GM10847 (cell line): ENCODE measurements around the gene KRT28.

ENCODE experiments used
- POLR2A ChIP-seq: IDR thresholded peaks from 2 replicates; pipeline ENCODE4 v1.6.1; 2011; ENCODE audit not compliant: insufficient read length; ENCODE audit errors: extremely low read depth

KRT28 gene

GRCh38 chr17:40806131-40806530, 6.4 kb upstream of the KRT28 start:
- TF ChIP-seq POLR2A = no peak

GRCh38 chr17:40803617-40804082, 3.9 kb upstream of the KRT28 start:
- TF ChIP-seq POLR2A = no peak

GRCh38 chr17:40801157-40801556, 1.4 kb upstream of the KRT28 start:
- TF ChIP-seq POLR2A = no peak

GRCh38 chr17:40800381-40800780, 622 bp upstream of the KRT28 start:
- TF ChIP-seq POLR2A = no peak

GRCh38 chr17:40796846-40797245, 2.9 kb downstream of the KRT28 start:
- no peak for TF ChIP-seq POLR2A

GRCh38 chr17:40795019-40795667, 4.6 kb downstream of the KRT28 start:
- no peak for TF ChIP-seq POLR2A

- TF ChIP-seq POLR2A = no peak
Measured at GRCh38 chr17:40794466-40794865, 5.3 kb downstream of the KRT28 start.

GRCh38 chr17:40793832-40794231, 5.9 kb downstream of the KRT28 start:
- no peak for TF ChIP-seq POLR2A

GRCh38 chr17:40791787-40792436, 7.8 kb downstream of the KRT28 start:
- TF ChIP-seq POLR2A = no peak

GRCh38 chr17:40791111-40791510, 8.6 kb downstream of the KRT28 start:
- no peak for TF ChIP-seq POLR2A

GRCh38 chr17:40782450-40782849, 17.3 kb downstream of the KRT28 start, which contains the start of gene KRT27:
KRT27 (minus strand) TSS chr17:40782550; CDS start chr17:40782493, 57 bp downstream.
- no peak for TF ChIP-seq POLR2A

- TF ChIP-seq POLR2A = no peak
Measured at GRCh38 chr17:40779181-40779909, 20.4 kb downstream of the KRT28 start.

GRCh38 chr17:40778461-40778860, 21.3 kb downstream of the KRT28 start:
- no peak for TF ChIP-seq POLR2A

- no peak for TF ChIP-seq POLR2A
Measured at GRCh38 chr17:40777971-40778370, 21.8 kb downstream of the KRT28 start.

GRCh38 chr17:40777459-40777858, 22.3 kb downstream of the KRT28 start:
- no peak for TF ChIP-seq POLR2A

GRCh38 chr17:40775945-40776344, 23.8 kb downstream of the KRT28 start:
- TF ChIP-seq POLR2A = no peak

GRCh38 chr17:40772101-40772500, 27.7 kb downstream of the KRT28 start, which contains the start of gene KRT26:
KRT26 (minus strand) TSS chr17:40772201; CDS start chr17:40772113, 88 bp downstream.
- no peak for TF ChIP-seq POLR2A

- TF ChIP-seq POLR2A = no peak
Measured at GRCh38 chr17:40765657-40766056, 34.1 kb downstream of the KRT28 start.
